GM13977 (cell line): ENCODE measurements around the gene TRIM67.

Experiments
- DNase-seq: peaks from one replicate; pipeline ENCODE4 v3.0.0; 2012; ENCODE audit warnings: low spot score
- in situ Hi-C: fragments of 300-500 bp; cut with MboI; formaldehyde crosslinking; loops from one replicate; pipeline ENCODE4 v1.12.0; 2022; ENCODE audit warnings: low sequenced_read_pairs, low pct_unique_long_range_greater_than_20kb, mixed read lengths, inconsistent platforms; ENCODE audit not compliant: unreplicated experiment
- TF ChIP-seq, protein P1 (sequence below): IDR thresholded peaks from 2 replicates; pipeline ENCODE4 v1.5.1; 2012; ENCODE audit warnings: mild to moderate bottlenecking, control low read depth; ENCODE audit not compliant: insufficient read depth; ENCODE audit errors: extremely low read depth, missing control alignments

Gene TRIM67

DNA sequence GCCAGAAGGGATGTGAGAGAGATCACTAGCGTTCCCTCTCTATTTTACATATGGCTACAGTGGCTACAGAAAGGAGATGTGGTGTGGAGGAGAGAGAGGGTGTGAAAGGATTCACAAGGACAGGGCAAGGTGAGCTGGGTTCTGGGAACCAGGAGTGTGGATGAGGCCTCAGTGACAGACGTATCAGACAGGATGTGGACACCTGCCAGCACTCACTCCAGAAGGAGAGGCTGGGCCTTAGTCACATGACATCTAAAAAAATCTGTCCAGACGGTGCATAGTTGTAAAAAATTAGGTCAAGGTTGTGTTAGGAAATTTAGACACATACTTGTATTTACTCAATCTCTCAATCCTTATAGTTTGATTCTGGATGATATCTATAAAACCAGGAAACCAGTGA, 10.6 kb downstream of the TRIM67 start:
- DNase-seq, result no peak
- TF ChIP-seq, protein P1, sequence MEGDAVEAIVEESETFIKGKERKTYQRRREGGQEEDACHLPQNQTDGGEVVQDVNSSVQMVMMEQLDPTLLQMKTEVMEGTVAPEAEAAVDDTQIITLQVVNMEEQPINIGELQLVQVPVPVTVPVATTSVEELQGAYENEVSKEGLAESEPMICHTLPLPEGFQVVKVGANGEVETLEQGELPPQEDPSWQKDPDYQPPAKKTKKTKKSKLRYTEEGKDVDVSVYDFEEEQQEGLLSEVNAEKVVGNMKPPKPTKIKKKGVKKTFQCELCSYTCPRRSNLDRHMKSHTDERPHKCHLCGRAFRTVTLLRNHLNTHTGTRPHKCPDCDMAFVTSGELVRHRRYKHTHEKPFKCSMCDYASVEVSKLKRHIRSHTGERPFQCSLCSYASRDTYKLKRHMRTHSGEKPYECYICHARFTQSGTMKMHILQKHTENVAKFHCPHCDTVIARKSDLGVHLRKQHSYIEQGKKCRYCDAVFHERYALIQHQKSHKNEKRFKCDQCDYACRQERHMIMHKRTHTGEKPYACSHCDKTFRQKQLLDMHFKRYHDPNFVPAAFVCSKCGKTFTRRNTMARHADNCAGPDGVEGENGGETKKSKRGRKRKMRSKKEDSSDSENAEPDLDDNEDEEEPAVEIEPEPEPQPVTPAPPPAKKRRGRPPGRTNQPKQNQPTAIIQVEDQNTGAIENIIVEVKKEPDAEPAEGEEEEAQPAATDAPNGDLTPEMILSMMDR, result no peak
- in situ Hi-C loops, result no loop called here

DNA sequence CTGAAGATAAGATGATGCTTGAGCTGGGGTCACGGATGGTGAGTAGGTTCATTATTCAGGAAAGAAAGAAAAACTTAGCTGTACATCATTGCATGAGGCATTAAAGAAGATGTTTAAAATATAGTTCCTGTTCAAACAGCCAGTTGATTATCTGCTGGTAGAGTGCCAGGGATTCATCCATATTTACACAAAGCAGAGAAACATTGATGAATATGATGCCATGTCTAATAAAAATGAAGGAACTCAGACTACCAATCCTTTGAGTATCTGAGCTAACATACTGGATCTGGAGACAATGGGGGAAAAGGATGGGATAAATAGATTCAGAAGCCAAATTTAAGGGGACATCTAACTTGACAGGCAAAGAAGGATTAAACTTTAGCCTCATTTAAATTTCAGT, 14.6 kb downstream of the TRIM67 start:
- in situ Hi-C loops, result no loop called here
- no peak for DNase-seq
- TF ChIP-seq, protein P1, result no peak

DNA sequence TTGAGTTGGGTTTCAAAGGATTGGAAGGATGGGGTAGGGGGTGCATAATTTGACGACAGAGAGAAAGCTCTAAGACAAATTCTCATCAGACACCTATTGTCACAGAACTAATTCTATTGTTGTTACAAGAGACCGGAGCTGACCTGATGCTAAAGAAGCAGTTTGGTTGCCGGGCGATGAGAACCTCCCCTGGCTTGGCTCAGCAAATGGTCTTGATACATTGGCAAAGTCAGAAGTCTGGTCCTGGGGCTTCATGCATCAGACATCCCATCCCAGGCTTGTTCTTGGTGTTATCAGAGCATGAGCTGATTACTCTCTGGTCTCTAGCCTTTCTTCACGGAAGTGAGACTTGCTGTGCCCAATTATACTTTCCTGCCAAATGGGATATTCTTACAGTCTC, 15.4 kb downstream of the TRIM67 start:
- DNase-seq, result no peak
- TF ChIP-seq, protein P1, result no peak
- in situ Hi-C loops, result no loop called here

DNA sequence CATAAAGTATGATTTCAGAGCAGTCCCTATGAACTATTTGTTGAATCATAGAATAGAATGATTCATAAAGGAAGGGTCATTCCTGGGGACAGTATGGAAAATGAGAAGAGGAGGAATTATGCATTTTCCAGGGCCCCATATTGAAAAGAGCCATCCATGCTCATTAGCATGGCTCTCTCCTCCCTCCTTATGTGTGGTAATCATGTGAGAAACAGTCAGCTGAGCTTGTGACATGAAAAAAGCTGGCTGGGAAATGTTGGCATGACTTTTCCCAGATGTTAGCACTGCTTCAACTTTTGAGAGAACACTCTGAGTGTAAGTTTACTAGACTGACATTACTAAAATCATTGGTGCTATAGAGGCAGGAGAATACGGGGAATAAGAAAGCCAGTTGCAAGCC, 16.1 kb downstream of the TRIM67 start:
- no peak for DNase-seq
- TF ChIP-seq, protein P1, result no peak
- in situ Hi-C loops, result no loop called here

DNA sequence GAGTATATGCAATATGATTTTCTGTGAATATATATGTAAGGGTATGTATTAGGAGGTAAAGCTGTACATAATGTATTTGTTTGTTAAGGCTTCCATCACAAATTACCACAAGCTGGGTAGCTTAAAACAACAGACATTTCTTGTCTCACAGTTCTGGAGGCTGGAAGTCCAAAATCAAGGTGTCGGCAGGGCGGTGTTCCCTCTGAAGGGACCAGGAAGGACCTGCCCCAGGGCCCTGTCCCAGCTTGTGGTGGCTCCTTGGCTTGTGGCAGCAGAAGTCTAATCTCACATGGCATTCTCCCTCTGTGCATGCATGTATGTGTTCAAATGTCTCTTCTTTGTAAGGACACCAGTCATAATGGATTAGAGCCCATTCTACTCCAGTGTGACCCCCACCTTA, 17.1 kb downstream of the TRIM67 start:
- TF ChIP-seq, protein P1, result no peak
- no peak for DNase-seq
- in situ Hi-C loops, result no loop called here

DNA sequence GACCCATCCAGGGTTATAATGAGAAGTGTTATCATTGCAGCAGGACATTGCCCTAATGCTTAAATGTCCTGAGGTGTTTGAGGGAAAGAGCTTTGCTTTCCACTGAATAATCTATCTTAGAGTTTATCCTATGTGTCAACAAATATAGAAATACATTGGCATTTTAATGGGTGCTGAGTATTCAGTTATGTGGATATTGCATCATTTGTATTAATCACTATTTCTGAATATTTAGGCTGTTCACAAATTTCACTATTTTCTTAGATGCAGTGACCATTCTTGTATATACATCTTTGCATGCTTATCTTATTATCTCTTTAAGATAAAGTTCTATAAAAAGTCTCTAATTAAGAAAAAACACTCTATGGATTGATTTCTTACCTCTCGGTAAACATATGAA, 18.2 kb downstream of the TRIM67 start:
- no peak for DNase-seq
- in situ Hi-C loops, result no loop called here
- TF ChIP-seq, protein P1, result no peak

DNA sequence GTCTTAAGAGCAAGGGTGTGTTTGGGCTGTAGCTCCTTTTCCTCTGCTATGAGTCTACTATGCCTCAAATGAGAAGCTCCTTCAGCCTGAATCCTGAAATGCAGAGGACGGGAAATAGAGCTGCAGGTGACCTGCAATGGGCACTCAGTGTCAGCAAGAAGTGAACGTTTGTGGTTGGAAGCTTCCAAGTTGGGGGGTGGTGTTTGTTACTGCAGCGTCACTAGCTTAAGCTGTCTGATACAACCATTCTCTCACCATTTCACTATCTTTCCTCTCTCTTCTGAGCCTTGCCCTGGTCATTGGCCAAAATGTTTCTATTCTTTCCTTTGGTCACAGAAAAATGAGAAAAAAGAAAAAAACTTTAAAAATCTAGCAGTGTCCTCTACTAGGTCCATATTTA, 19.4 kb downstream of the TRIM67 start:
- TF ChIP-seq, protein P1, result no peak
- DNase-seq, result no peak
- in situ Hi-C loops, result no loop called here
